Muscle of leg (tissue), 11 donors: ENCODE data around the gene ZNF407. TPM values are rescaled to one million over a fixed set of nuclear protein-coding genes. Genes with fewer than 3 reads are reported as not detected.

Source experiments
- DNase-seq: peaks from one replicate; pipeline ENCODE4 v3.0.0; 2013
- H3K27ac ChIP-seq: one replicate; pipeline ENCODE4 v1.5.1; 2013; ENCODE audit warnings: mild to moderate bottlenecking, low read length, control low read depth
- H3K27me3 ChIP-seq: one replicate; pipeline ENCODE4 v1.6.1; 2013; ENCODE audit warnings: low read length; ENCODE audit not compliant: control insufficient read depth, insufficient read depth
- H3K36me3 ChIP-seq: one replicate; pipeline ENCODE4 v1.6.1; 2013; ENCODE audit warnings: low read length; ENCODE audit not compliant: control insufficient read depth, insufficient read depth
- H3K4me1 ChIP-seq: one replicate; pipeline ENCODE4 v1.6.1; 2013; ENCODE audit warnings: low read length; ENCODE audit not compliant: control insufficient read depth, insufficient read depth
- H3K4me3 ChIP-seq: one replicate; pipeline ENCODE4 v1.5.1; 2013; ENCODE audit warnings: low read length, control low read depth
- H3K9me3 ChIP-seq: replicated peaks from 2 replicates; pipeline ENCODE4 v1.6.1; 2013; ENCODE audit warnings: low read depth, low read length; ENCODE audit not compliant: control insufficient read depth
- WGBS: methylation state at CpG from one replicate; pipeline ENCODE4 v1.1.5; 2013; ENCODE audit warnings: missing lambda C conversion rate; ENCODE audit not compliant: insufficient coverage; 5-methylcytosine and 5-hydroxymethylcytosine counted together
- polyA plus RNA-seq, 8 donors: library from polyadenylated mRNA; unstranded; fragments of 120-200 nt; gene quantifications; one replicate each; pipeline versions ENCODE4 v1.2.1 to v1.2.3, GENCODE V29; 2013; ENCODE audit warnings: inconsistent platforms in 1 of 8, low replicate concordance in 1 of 8; ENCODE audit not compliant: insufficient read length in 8 of 8, insufficient read depth in 1 of 8
- total RNA-seq: library from RNA; stranded (reverse); fragments of 120-200 nt; gene quantifications from one replicate; pipeline ENCODE4 v1.2.4, GENCODE V29; 2013

Gene ZNF407
- total and polyA plus RNA-seq, 9 donors = 5.3 to 10.7 (median 6.4) TPM

DNA sequence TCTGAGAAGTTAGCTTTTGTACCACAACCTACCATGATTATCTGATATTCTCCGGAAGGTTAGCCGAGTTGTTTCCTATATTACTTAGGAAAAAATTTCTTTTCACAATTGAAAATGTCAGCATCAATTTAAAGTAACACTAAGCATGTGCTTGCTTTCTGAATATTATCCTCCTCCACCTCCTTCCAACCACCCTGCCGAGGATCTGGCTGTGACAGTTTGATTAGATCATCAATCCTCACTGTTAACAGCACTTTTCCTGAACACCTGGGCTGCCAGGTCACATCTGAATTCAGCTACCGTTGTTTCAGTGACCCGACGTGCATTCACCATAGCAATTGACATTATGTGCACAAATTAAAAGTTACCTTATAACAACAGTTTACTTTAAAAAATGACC, 207.0 kb downstream of the ZNF407 start:
- no peaks in the 10 kb centered on the region for H3K36me3 ChIP-seq
- no peak overlapping the region for H3K27ac ChIP-seq
- DNase-seq = no peak
- 15% methylated on average over 2 of the region's 6 CpGs for WGBS
- H3K27me3 ChIP-seq = no peaks in the 10 kb centered on the region
- H3K9me3 ChIP-seq = no peaks in the 10 kb centered on the region
- H3K4me1 ChIP-seq = no peaks in the 10 kb centered on the region
- no peak overlapping the region for H3K4me3 ChIP-seq

DNA sequence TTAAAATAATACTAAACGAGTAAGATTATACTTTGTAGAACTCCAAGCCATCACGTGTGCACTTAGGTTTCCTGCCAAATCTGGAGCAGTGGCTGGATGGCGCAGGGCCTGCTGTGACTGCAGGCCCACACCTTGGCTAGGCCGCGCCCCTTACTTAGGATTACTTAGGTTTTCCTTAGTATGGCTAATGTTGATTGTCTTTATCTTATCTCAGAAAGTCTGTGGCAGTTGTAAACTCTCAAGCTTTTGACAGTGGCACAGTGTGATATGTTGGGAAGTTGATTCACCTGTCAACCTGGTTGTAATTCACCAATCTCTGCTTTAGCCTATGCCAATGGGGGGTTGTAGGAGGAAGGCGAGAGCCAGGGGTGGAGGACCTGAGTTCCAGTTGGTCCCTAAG, 208.4 kb downstream of the ZNF407 start:
- H3K4me3 ChIP-seq = no peak overlapping the region
- H3K4me1 ChIP-seq = no peaks in the 10 kb centered on the region
- DNase-seq = no peak
- 100% methylated on average over 2 of the region's 6 CpGs for WGBS
- H3K27ac ChIP-seq = no peak overlapping the region
- no peaks in the 10 kb centered on the region for H3K36me3 ChIP-seq
- H3K9me3 ChIP-seq = no peaks in the 10 kb centered on the region
- no peaks in the 10 kb centered on the region for H3K27me3 ChIP-seq

DNA sequence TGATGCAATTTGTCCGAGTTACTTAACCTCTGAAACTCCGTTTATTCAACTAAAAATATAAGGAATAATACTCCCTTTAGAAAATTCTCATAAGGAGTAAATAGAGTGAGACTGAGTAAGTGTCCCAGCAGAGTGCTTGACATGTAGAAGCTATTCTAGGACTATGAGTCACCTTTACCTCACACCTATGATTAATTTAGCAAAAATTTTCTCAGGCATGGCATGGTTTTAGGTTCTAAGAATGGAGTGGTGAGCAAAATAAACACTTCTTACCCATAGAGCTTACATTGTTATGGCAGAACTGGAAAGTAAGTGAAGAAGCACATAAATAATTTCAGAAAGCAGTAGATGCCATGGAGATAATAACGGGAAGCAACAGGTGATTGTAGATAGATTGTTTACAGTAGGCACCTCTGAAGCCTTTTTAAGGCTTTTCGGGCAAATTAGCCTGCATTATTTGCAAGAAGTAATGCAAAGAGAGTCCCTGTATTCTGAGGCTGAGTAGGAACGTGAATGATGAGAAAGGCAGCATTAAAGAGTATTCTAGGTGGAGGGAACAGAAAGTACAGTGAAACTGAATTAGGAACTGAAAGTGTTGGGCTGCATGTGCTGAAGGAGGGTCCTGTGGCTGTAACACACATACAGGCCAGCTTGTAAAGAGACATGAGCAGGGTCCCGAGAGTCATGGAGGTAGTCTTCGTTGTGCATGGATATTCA, 209.2 kb downstream of the ZNF407 start:
- WGBS = 87% methylated on average over 3 of the region's 7 CpGs
- no peak overlapping the region for H3K27ac ChIP-seq
- H3K9me3 ChIP-seq = no peaks in the 10 kb centered on the region
- no peak for DNase-seq
- H3K27me3 ChIP-seq = no peaks in the 10 kb centered on the region
- no peaks in the 10 kb centered on the region for H3K4me1 ChIP-seq
- no peak overlapping the region for H3K4me3 ChIP-seq
- no peaks in the 10 kb centered on the region for H3K36me3 ChIP-seq

DNA sequence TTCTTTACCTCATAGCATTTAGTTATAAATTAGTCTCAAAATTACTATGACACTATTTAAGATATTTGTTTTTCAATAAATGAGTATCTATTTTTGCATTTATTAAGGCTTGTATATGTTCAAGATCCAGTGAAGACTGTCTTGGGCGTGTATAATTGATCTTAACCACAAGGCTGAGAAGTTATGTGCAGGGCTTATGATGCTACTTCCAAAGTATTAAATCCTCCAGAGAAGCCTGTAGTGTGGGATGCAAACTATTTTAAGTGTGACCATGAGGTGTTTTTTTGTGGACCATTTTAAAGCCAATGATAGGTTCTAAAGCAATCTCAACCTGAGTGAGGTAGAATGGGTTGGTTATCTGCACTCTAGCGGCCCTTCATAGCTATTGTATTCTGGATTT, 219.9 kb downstream of the ZNF407 start:
- DNase-seq = no peak

DNA sequence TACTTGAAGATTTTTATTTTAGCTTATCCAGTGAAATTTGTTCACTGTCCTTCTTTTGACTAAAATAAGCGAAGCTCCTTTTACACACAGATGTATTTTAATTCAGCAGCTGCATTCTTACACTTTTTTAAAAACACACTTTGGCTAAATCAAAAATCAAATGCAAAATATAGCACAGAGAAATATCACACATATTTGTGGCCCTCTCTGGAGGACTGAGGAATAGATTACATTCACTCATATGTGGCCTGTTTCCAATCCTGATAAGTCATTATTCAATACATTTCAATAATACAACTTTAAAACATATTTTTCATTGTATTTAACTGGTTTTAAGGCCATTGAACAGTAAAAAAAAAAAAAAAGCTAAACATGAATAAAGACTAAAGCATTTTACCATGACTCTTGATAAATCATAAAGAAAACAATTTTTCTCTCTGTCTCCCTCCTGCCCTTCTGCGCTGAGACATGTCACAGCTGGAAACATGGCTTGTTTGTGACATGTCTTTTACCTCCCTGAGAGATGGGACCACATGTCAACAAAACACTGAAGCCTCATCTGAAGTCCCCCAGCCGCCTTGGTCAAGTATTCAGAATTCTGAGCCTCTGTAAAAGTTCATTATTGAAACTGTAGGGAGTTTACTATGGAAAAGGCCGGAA, 221.0 kb downstream of the ZNF407 start:
- DNase-seq = peak; percentile 52
- no peak overlapping the region for H3K27ac ChIP-seq
- no CpG with 5 or more reads among the region's 4 CpGs for WGBS
- H3K4me3 ChIP-seq = no peak overlapping the region
- H3K4me1 ChIP-seq = peaks cover 4% of the 10 kb centered on the region
- H3K36me3 ChIP-seq = no peaks in the 10 kb centered on the region
- H3K9me3 ChIP-seq = no peaks in the 10 kb centered on the region
- H3K27me3 ChIP-seq = no peaks in the 10 kb centered on the region

More for the DNA sequence above, 219.9 kb downstream of the ZNF407 start:
- Histone ChIP-seq H3K4me3 (no peak overlapping the region), H3K27ac (no peak overlapping the region), H3K36me3 (no peaks in the 10 kb centered on the region), H3K27me3 (no peaks in the 10 kb centered on the region), H3K9me3 (no peaks in the 10 kb centered on the region), H3K4me1 (peaks cover 4% of the 10 kb centered on the region)
- WGBS = no CpG with 5 or more reads among the region's 2 CpGs

DNA sequence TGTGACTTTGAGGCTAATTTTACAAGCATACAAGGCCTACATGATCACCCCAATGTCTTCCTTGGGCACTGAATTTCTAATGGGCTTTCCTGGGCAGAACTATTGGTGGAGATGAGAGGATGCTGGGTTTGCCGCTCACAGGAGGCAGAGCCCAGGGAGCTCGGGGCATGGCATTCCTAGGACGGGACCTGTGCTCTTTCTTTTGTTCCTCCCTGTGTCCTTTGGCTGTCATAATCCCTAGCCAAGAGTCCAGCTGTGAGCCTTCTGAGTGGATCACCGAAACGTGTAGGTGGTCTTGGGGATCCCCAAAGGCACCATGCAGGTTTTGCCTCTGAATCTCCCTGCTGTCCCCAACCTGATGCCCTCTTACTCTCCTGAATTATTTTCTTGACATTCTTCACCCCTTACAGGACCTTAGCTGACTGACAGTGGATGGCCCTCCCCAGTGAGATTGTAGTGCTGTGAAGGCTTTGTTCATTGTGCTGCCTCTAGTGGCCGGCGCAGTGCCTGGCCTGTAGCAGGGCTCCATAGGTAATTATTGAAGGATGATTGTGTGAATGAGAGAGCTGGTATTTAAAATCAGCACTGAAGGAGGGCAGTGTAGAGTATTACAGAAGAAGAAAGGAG, 221.9 kb downstream of the ZNF407 start:
- Histone ChIP-seq H3K27ac (no peak overlapping the region), H3K27me3 (no peaks in the 10 kb centered on the region), H3K36me3 (no peaks in the 10 kb centered on the region), H3K4me1 (peaks cover 4% of the 10 kb centered on the region), H3K9me3 (no peaks in the 10 kb centered on the region), H3K4me3 (no peak overlapping the region)
- no peak for DNase-seq
- WGBS = 86% methylated on average over 6 of the region's 7 CpGs

DNA sequence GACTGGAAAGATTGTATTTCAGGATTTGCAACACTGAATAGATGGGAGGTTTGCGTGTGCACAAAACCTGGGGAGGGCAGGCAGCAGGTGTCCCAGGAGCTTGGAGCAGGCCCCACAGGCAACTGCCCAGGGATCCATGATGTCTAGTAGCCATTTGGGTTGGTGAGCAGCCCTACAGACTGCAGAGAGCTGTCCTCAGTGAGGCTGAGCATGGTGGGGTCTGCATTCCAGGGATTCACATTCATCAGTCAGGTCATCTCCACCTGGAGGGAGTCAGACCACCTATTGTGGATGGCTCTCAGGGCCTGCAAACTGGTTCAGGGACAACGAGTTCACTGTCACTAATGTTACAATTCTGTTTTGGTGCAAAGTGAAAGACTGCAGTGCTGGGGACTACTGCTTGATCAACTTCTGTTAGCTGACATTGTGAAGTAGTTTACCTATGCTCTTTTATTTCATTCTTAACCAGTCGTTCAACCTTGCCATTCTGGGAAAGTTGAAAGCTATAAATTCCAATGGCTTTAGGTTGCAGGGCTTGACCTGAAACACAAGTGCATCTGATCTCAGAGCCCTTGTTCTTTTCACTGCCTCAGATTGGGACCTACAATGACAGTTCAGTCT, 222.6 kb downstream of the ZNF407 start:
- DNase-seq = no peak
- Histone ChIP-seq H3K27ac (no peak overlapping the region), H3K9me3 (no peaks in the 10 kb centered on the region), H3K4me3 (no peak overlapping the region), H3K4me1 (peaks cover 4% of the 10 kb centered on the region), H3K36me3 (no peaks in the 10 kb centered on the region), H3K27me3 (no peaks in the 10 kb centered on the region)
- WGBS = 78% methylated on average over 1 of the region's 3 CpGs

DNA sequence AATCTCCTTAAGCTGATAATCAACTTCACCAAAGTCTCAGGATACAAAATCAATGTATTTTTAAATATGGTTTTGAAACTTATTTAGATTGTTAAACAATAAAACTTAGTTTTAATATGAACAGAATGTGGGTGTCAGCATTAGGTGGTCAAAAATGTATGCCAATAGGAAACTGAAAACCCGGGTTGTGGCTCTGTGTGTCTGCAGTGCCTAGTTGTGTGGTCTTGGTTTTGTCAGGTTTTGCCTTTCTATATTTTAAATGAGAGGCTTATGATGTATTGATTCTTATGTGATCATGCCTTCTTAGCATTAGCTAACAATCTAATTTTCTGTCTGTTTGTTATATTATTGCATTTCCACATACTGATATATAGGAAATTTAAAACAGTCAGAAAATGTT, 227.8 kb downstream of the ZNF407 start:
- no peaks in the 10 kb centered on the region for H3K27me3 ChIP-seq
- no peaks in the 10 kb centered on the region for H3K9me3 ChIP-seq
- DNase-seq = no peak
- WGBS = no CpG with 5 or more reads among the region's 1 CpG
- peaks cover 4% of the 10 kb centered on the region for H3K4me1 ChIP-seq
- H3K36me3 ChIP-seq = no peaks in the 10 kb centered on the region
- no peak overlapping the region for H3K4me3 ChIP-seq
- H3K27ac ChIP-seq = no peak overlapping the region

DNA sequence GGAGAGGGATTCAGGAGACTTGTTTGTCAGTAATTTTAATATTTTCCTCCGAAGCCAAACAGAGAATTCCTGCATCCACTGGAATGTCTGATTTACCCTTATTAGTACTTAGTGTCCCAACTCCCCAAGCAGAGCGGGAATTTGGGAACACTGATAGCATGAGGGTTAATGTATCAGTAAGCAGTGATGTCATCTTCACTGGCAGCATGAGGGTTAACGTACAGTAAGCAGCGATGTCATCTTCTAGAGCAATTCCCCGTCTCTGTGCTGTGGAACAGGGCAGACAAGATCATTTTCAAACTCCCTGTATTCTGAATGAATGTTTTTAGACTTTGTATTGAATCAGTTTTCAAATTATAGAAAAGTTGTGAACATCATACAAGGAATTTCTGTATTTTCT, 228.9 kb downstream of the ZNF407 start:
- Histone ChIP-seq H3K4me3 (no peak overlapping the region), H3K9me3 (no peaks in the 10 kb centered on the region), H3K27me3 (no peaks in the 10 kb centered on the region), H3K27ac (no peak overlapping the region), H3K36me3 (no peaks in the 10 kb centered on the region), H3K4me1 (peaks cover 4% of the 10 kb centered on the region)
- no peak for DNase-seq
- no CpG with 5 or more reads among the region's 5 CpGs for WGBS

DNA sequence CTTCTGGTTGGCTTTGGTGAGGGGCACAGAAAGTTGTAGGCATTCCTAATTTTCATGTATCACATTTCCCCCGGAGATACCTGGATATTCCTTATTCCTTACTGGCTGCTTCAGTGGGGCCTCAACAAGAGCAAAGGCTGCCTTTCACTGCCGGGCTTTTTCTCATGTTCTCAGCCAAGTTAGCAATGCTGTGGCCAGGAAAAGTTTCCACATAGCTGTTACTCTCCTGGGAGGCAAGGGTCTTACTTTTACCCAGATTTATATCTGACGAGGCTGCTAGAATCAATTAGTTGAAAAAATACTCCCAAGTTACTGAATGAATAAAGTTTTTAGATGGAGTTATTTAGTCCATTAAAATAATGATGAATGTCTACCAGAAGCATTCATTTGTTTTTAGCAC, 230.5 kb downstream of the ZNF407 start:
- DNase-seq = peak; percentile 57
- whole genome bisulfite sequencing = 45% methylated on average over 2 of the region's 3 CpGs

More for the DNA sequence above, 230.5 kb downstream of the ZNF407 start:
- Histone ChIP-seq H3K27me3 (no peaks in the 10 kb centered on the region), H3K27ac (no peak overlapping the region), H3K4me3 (no peak overlapping the region), H3K36me3 (no peaks in the 10 kb centered on the region), H3K4me1 (peaks cover 4% of the 10 kb centered on the region), H3K9me3 (no peaks in the 10 kb centered on the region)
